Stimulated activated CD4-positive, alpha-beta T cell treated with anti-CD3 and anti-CD28 coated beads, Interleukin-1b, Interleukin-23, amount 100 ng/mL, for 24 hours (primary cell): ENCODE measurements around the gene DHODH.
"Not testable (repeated sequence)": the region's sequence is repeated elsewhere in the genome, so short reads cannot be mapped to it uniquely, and the experiment has no call there.

Experiments used
- DNase-seq, 4 experiments: peaks; one replicate each; pipeline ENCODE4 v3.0.0-alpha.2; 2020; ENCODE audit warnings: low read depth in 4 of 4, low spot score in 1 of 4

Gene DHODH

DNA sequence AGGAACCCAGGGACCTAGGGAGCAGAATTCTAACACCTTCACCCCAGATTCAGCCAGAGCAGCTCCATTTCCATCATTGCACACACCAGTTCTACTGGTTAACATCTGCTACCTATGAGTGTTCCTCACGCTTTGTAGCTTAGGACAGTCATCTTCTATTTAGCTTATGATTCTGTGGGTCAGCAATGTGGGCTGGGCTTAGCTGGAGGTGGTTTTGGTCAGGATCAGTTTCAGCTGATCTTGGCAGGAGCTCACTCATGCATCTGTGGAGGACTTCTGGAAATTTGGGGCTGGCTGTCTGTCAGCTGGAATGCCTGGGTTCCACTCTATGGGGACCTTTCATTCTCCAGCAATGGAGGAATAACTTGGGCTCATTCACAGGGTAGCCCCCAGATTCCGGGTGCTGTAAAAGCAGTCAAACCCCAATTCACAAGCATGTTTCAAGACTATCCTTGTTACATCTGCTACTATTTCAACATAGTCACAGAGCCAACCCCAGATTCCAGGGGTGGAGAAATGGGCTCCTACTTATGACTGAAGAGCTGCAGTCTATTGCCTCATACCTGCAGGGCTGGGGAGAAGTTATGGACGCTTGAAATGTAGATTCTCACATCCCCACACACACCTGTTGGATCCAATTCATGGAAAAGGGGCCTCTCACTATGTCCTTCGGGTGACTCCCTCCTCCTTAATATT lies 42.4 kb downstream of the DHODH start:
- DNase-seq = no peak

DNA sequence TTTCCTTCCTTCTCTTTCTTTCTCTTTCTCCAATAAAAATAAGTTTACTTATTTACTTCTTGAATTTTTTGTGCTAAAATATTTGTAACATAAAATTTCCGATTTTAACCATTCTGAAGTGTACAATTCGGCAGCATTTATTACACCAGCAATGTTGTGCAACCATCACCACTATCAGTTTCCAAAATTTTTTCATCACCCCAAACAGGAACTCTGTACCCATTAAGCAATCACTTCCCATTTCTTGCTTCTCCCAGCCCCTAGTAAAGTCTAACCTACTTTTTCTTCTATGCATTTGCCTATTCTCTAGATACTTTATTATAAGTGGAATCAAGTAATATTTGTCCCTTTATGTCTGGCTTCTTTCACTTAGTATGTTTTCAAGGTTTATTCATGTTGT lies 43.3 kb downstream of the DHODH start:
- no peak for DNase-seq

DNA sequence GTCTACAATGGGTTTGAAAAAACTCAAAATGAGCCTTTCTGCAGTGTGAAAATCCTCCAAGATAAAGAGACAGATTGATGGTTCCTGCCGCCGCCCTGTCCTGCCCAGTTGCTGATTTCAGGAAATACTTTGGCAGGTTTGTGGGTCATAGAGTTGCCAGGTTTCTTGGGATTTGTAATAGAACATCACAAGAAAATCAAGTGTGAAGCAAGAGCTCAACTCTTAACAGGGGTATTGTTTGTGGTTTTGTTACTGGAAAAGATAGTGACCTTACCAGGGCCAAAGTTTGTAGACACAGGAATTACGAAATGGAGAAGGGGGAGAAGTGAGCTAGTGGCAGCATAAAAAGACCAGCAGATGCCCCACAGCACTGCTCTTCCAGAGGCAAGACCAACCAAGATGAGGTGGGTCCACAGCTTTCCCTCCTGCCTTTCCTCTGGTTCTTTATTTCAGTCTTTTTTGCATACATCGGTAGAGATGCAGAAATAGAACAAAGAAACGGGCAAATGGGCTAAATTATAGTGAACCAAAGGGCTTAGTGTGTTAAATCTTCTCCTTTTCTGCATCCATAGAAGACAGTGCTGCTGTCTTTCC lies 45.8 kb downstream of the DHODH start, which contains the start of gene HP:
TSS of gene HP (plus strand) at position 252 of the 594 bp plus-strand sequence. CDS start at position 400, 148 bp downstream.
- DNase-seq = not testable (repeated sequence)

DNA sequence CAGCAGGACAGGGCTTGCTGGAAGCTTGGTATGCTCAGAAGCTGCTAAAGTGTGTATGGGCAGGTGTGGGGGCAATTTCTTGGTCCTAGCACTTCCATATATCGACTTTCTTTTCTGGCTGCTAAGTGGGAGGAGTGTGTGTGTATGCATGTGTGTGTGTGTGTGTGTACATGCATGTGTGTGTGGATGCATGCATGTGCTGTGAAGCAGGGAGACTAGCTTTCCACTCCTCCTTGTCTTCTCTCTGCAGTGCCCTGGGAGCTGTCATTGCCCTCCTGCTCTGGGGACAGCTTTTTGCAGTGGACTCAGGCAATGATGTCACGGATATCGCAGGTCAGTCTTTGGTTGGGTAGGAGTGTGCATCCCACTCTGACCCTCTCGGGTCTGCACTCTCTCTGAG lies 47.4 kb downstream of the DHODH start:
- no peak for DNase-seq

DNA sequence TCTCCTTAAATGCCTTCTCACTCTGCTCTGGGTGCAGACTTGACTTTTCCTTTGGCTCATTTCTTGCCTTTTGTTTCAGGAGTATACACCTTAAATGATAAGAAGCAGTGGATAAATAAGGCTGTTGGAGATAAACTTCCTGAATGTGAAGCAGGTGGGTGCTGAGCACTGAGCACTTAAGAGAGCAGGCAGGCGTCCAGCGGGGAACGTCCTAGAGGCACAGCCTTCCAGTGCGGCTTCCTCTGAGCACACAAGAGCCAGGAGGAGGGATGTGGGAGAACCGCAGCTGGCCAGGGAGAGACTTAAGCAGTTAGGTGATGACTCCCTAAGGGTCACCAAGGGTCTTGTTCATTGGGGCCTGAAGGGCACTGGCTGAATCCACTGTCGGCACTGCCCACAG lies 48.8 kb downstream of the DHODH start:
- not testable (repeated sequence) for DNase-seq

DNA sequence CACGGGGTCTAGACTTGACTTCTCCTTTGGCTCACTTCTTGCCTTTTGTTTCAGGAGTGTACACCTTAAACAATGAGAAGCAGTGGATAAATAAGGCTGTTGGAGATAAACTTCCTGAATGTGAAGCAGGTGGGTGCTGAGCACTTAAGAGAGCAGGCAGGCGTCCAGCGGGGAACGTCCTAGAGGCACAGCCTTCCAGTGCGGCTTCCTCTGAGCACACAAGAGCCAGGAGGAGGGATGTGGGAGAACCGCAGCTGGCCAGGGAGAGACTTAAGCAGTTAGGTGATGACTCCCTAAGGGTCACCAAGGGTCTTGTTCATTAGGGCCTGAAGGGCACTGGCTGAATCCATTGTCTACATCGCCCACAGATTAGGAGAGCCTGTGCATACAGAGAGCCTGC lies 50.5 kb downstream of the DHODH start:
- not testable (repeated sequence) for DNase-seq

DNA sequence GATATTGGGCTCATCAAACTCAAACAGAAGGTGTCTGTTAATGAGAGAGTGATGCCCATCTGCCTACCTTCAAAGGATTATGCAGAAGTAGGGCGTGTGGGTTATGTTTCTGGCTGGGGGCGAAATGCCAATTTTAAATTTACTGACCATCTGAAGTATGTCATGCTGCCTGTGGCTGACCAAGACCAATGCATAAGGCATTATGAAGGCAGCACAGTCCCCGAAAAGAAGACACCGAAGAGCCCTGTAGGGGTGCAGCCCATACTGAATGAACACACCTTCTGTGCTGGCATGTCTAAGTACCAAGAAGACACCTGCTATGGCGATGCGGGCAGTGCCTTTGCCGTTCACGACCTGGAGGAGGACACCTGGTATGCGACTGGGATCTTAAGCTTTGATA lies 51.9 kb downstream of the DHODH start:
- no peak for DNase-seq

DNA sequence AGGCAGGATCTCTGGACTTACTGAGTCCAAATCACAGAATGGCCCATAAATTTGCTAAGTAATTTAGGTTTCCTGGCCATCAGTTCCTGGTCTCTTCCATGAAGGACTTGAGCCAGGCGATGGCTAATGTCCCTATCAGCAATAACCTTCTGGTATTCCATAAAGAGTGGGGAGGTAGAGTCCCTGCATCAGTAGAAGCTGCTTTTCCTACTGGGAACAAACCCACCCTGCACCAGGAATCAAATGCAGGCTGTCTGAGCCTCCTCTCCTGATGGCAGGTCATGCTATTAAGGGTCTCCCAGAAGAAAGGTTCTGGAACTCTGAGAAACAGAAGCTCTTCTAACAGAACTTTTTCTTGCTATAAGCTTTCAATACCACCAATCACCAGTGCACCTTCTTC lies 53.0 kb downstream of the DHODH start:
- DNase-seq = no peak

DNA sequence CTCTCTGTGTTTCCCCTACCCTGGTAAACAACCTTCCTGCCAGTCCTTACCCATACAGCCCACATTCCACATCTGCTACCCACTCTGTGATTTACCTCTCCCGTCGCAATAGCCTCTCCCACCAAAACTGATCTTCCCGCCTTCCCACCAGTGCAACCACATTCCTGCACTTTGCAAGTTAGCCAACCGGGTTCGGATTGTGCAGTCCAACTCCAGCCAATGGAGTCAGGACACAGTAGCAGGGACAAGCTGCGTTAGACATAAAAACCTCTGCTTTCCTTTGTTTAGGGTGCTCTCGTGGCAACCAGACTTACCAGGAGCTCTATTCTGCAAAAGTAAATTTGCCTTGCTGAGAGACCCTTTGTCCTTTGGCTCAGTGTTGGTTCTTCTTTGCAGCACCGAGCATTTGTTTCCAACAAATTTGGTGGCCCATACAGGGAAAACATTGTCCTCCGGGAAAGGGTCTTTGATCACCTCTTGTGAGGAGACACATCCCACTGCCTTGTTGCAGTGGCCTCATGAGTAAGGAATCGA lies 55.9 kb downstream of the DHODH start:
- no peak for DNase-seq

DNA sequence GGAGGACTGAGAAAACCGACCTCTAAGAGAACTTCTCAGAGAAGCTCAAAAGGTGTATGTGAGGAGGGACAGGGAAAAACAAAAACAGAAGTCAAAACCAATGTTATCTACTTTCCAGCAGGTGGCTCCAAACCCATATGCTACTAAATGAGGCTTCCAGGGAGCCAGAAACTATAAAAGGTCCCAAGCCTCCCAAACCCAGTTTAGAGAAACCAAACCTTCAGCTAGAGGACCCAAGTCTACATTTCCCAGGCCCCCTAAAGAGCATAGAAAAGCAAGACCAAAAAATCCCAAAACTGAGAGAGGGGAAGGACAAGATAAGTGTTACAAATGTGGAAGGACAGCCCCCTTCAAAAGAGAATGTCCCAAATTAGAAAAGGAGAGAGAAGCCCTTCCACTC lies 58.2 kb downstream of the DHODH start:
- no peak for DNase-seq

DNA sequence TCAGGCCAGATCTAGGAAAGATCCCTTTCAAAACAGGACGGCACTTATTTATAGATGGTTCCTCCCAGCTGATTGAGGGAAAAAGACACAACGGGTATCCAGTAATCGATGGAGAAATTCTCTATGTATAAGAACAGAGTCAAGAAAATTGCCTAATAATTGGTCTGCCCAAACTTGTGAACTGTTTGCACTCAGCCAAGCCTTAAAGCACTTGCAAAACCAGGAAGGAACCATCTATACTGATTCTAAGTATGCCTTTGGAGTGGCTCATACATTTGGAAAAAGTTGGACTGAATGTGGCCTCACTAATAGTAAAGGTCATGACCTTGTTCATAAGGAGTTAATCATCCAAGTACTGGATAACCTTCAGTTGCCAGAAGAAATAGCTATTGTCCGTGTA lies 60.4 kb downstream of the DHODH start:
- no peak for DNase-seq

DNA sequence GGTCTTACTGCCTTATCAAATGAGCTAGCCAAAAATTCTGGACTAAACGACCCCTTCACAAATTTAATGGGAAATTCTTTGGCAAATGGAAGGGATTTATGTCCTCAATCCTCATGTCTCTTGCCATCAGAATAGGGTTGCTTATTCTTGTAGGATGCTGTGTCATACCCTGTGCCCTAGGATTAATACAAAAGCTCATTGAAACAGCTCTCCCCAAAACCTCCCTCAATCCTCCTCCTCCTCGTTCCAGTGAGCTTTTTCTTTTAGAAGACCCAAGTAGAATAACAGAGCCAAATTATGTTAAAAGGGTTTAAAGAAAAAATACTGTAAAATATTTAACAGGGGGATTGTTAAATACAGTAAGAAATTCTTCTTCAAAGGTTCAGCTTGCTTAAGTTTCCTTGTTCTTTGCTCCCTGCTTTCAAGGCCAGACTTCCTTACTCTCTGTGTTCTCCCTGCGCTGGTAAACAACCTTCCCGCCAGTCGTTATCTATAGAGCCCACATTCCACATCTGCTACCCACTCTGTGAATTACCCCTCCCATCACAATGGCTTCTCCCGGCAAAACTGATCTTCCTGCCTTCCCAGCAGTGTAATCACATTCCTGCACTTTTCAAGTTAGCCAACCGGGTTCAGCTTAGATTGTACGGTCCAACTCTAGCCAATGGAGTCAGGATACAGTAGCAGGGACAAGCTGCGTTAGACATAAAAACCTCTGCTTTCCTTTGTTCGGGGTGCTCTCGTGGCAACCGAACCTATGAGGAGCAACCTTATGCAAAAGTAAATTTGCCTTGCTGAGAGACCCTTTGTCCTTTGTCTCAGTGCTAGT lies 64.2 kb downstream of the DHODH start:
- no peak for DNase-seq

DNA sequence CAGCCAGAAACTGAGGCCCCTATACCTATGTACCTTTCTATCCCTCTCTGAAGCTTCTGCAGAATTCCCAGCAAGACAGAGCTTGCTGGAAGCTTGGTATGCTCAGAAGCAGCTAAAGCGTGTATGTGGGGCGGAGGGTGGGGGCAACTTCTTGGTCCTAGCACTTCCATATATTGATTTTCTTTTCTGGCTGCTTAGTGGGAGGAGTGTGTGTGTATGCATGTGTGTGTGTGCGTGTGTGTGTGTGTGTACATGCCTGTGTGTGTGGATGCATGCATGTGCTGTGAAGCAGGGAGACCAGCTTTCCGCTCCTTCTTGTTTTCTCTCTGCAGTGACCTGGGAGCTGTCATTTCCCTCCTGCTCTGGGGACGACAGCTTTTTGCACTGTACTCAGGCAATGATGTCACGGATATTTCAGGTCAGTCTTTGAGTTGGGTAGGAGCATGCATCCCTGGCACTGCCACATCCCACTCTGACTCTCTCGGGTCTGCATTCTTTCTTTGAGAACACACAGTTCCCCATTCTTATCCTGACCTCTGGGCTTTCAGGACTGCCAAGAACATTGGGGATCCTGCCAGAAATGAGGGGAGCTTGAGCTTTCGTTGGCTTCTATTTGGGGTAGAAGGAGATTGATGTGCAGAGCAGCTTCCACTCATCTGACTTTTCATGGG lies 65.2 kb downstream of the DHODH start:
- DNase-seq = no peak

DNA sequence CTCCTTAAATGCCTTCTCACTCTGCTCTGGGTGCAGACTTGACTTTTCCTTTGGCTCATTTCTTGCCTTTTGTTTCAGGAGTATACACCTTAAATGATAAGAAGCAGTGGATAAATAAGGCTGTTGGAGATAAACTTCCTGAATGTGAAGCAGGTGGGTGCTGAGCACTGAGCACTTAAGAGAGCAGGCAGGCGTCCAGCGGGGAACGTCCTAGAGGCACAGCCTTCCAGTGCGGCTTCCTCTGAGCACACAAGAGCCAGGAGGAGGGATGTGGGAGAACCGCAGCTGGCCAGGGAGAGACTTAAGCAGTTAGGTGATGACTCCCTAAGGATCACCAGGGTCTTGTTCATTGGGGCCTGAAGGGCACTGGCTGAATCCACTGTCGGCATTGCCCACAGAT lies 66.5 kb downstream of the DHODH start:
- DNase-seq = not testable (repeated sequence)
